GM12874 (cell line): ENCODE results near the gene OR10AD1.

ENCODE experiments used
- CTCF ChIP-seq: IDR thresholded peaks from 2 replicates; pipeline ENCODE4 v1.5.1; 2011; ENCODE audit warnings: low read depth, mild to moderate bottlenecking, control low read depth, low read length, moderate library complexity; ENCODE audit not compliant: insufficient read depth

OR10AD1 gene

GRCh38 chr12:48216785-48217184 lies 13.7 kb upstream of the OR10AD1 start:
- no peak for TF ChIP-seq CTCF

GRCh38 chr12:48202766-48203165 lies 326 bp downstream of the OR10AD1 start:
- TF ChIP-seq CTCF = no peak

- TF ChIP-seq CTCF = no peak
These were observed 1.6 kb downstream of the OR10AD1 start for GRCh38 chr12:48201516-48201915.

GRCh38 chr12:48201091-48201490 lies 2.0 kb downstream of the OR10AD1 start:
- TF ChIP-seq CTCF = no peak

- no peak for TF ChIP-seq CTCF
These were observed 3.3 kb downstream of the OR10AD1 start for GRCh38 chr12:48199774-48200221.

- no peak for TF ChIP-seq CTCF
These were observed 4.1 kb downstream of the OR10AD1 start for GRCh38 chr12:48198985-48199384.

- TF ChIP-seq CTCF = no peak
These were observed 4.5 kb downstream of the OR10AD1 start for GRCh38 chr12:48198672-48198971.

- TF ChIP-seq CTCF = no peak
These were observed 5.0 kb downstream of the OR10AD1 start for GRCh38 chr12:48197971-48198671.
